H1 (cell line): ENCODE measurements around the gene PTPA. TPM values are rescaled to one million over a fixed set of nuclear protein-coding genes. Genes with fewer than 3 reads are reported as not detected.

Source experiments
- CTCF ChIA-PET: fragments of 300-600 bp; sonication (Branson Sonifier 250); formaldehyde crosslinking; loops from one replicate; lab custom pipeline; 2021; ENCODE audit not compliant: partially characterized antibody; lab: Charles Lee
- POLR2A ChIA-PET: fragments of 300-600 bp; sonication (Branson Sonifier 250); formaldehyde crosslinking; loops from one replicate; lab custom pipeline; 2021; ENCODE audit warnings: inconsistent platforms; ENCODE audit not compliant: partially characterized antibody; lab: Charles Lee
- DNase-seq, 2 experiments: peaks; one replicate each; pipeline versions ENCODE4 v3.0.0 to v3.0.0-alpha.2; 2010 to 2022; ENCODE audit warnings: low spot score in 2 of 2, low read depth in 1 of 2, mixed read lengths in 1 of 2
- FAIRE-seq: peaks from 2 replicates; lab custom pipeline; 2011; peaks lifted over from hg19 to GRCh38; lab: Jason Lieb, UNC
- H2AFZ ChIP-seq: 2 replicates; pipeline ENCODE4 v1.8.1; 2012; ENCODE audit warnings: low read length, inconsistent platforms
- H2AK5ac ChIP-seq: 2 replicates; pipeline ENCODE4 v1.6.1; 2013; ENCODE audit warnings: low read depth, low read length
- H2BK120ac ChIP-seq: replicated peaks from 2 replicates; pipeline ENCODE3; 2013; ENCODE audit warnings: low read depth, low read length, inconsistent platforms
- H2BK12ac ChIP-seq: 2 replicates; pipeline ENCODE4 v1.6.1; 2013; ENCODE audit warnings: low read depth, low read length
- H2BK15ac ChIP-seq: 2 replicates; pipeline ENCODE4 v1.6.1; 2013; ENCODE audit warnings: low read length
- H2BK20ac ChIP-seq: 2 replicates; pipeline ENCODE4 v1.6.1; 2013; ENCODE audit warnings: low read length
- H2BK5ac ChIP-seq: 2 replicates; pipeline ENCODE4 v1.6.1; 2013; ENCODE audit warnings: low read depth, low read length
- H3K14ac ChIP-seq: 2 replicates; pipeline ENCODE4 v1.6.1; 2013; ENCODE audit warnings: inconsistent platforms; ENCODE audit not compliant: insufficient read length
- H3K18ac ChIP-seq: 2 replicates; pipeline ENCODE4 v1.6.1; 2013; ENCODE audit warnings: low read length; ENCODE audit errors: extremely low read depth
- H3K23ac ChIP-seq: 2 replicates; pipeline ENCODE4 v1.6.1; 2013; ENCODE audit warnings: inconsistent platforms; ENCODE audit not compliant: insufficient read length
- H3K23me2 ChIP-seq: 2 replicates; pipeline ENCODE4 v1.6.1; 2013; ENCODE audit warnings: low read depth, low read length
- H3K27ac ChIP-seq: 2 replicates; pipeline ENCODE4 v1.6.1; 2011; ENCODE audit warnings: low read depth, low read length, inconsistent platforms
- H3K27me3 ChIP-seq, 4 experiments: replicated peaks in 1 of 4; 1 replicate in 1 of 4; 2 replicates in 3 of 4; pipeline versions ENCODE4 v1.6.1 to v1.8.1; 2011 to 2013; ENCODE audit warnings: low read length in 3 of 4, mild to moderate bottlenecking in 3 of 4, inconsistent platforms in 2 of 4, mixed read lengths in 2 of 4, moderate library complexity in 1 of 4; ENCODE audit not compliant: control insufficient read depth in 3 of 4, insufficient read depth in 3 of 4; ENCODE audit errors: extremely low read depth in 1 of 4
- H3K36me3 ChIP-seq, 4 experiments: 2 replicates each; pipeline versions ENCODE4 v1.6.1 to v1.8.1; 2011 to 2013; ENCODE audit warnings: mild to moderate bottlenecking in 4 of 4, low read length in 3 of 4, moderate library complexity in 2 of 4, control low read depth in 1 of 4, inconsistent platforms in 1 of 4; ENCODE audit not compliant: insufficient read depth in 4 of 4, control insufficient read depth in 2 of 4
- H3K4ac ChIP-seq: replicated peaks from 2 replicates; pipeline ENCODE3; 2013; ENCODE audit warnings: low read length, low read depth, mixed read lengths, inconsistent platforms; ENCODE audit not compliant: insufficient read length
- H3K4me1 ChIP-seq, 4 experiments: replicated peaks in 1 of 4; 1 replicate in 1 of 4; 2 replicates in 3 of 4; pipeline versions ENCODE4 v1.6.1 to v1.8.1; 2011 to 2013; ENCODE audit warnings: low read length in 3 of 4, inconsistent platforms in 2 of 4, mixed read lengths in 1 of 4; ENCODE audit not compliant: insufficient read depth in 4 of 4, control insufficient read depth in 3 of 4
- H3K4me2 ChIP-seq, 2 experiments: 2 replicates each; pipeline versions ENCODE4 v1.6.1 to v1.8.1; 2011 to 2013; ENCODE audit warnings: low read depth in 2 of 2, low read length in 2 of 2, control low read depth in 1 of 2, inconsistent platforms in 1 of 2, mild to moderate bottlenecking in 1 of 2; ENCODE audit not compliant: insufficient read depth in 1 of 2
- H3K4me3 ChIP-seq, 4 experiments: fragments of 200-600, 300-600 bp in 1 of 4; sonication (generic), shearing (Covaris generic), sonication (Bioruptor Twin) in 1 of 4; 2 replicates each; pipeline versions ENCODE4 v1.5.1 to v1.8.1; 2011 to 2016; ENCODE audit warnings: low read length in 4 of 4, low read depth in 3 of 4, control low read depth in 2 of 4, inconsistent platforms in 2 of 4, mild to moderate bottlenecking in 2 of 4, mixed read lengths in 1 of 4, moderate library complexity in 1 of 4; ENCODE audit not compliant: insufficient read depth in 2 of 4; ENCODE audit errors: extremely low read depth in 1 of 4
- H3K56ac ChIP-seq: replicated peaks from 2 replicates; pipeline ENCODE3; 2013; ENCODE audit warnings: low read depth, mild to moderate bottlenecking, mixed read lengths, low read length, inconsistent platforms; ENCODE audit not compliant: insufficient read length
- H3K79me1 ChIP-seq: 2 replicates; pipeline ENCODE4 v1.6.1; 2013; ENCODE audit warnings: low read depth, low read length, control low read depth
- H3K79me2 ChIP-seq, 2 experiments: 2 replicates each; pipeline versions ENCODE4 v1.6.1 to v1.8.1; 2012 to 2013; ENCODE audit warnings: low read length in 2 of 2, mild to moderate bottlenecking in 2 of 2, inconsistent platforms in 1 of 2; ENCODE audit not compliant: insufficient read depth in 2 of 2, control insufficient read depth in 1 of 2
- H3K9ac ChIP-seq, 4 experiments: replicated peaks in 1 of 4; 1 replicate in 1 of 4; 2 replicates in 3 of 4; pipeline versions ENCODE4 v1.6.1 to v1.8.1; 2011 to 2013; ENCODE audit warnings: low read depth in 3 of 4, low read length in 3 of 4, control low read depth in 2 of 4, mild to moderate bottlenecking in 2 of 4, moderate library complexity in 2 of 4, inconsistent platforms in 1 of 4; ENCODE audit errors: extremely low read depth in 1 of 4
- H3K9me3 ChIP-seq, 2 experiments: 2 replicates each; pipeline versions ENCODE4 v1.6.1 to v1.8.1; 2012 to 2013; ENCODE audit warnings: mild to moderate bottlenecking in 2 of 2, moderate library complexity in 2 of 2, control low read depth in 1 of 2, inconsistent platforms in 1 of 2, low read depth in 1 of 2, low read length in 1 of 2, mixed read lengths in 1 of 2; ENCODE audit not compliant: insufficient read depth in 2 of 2
- H4K20me1 ChIP-seq, 2 experiments: replicated peaks in 1 of 2; 2 replicates each; pipeline versions ENCODE3 to v1.8.1; 2011 to 2013; ENCODE audit warnings: inconsistent platforms in 2 of 2, low read length in 2 of 2, mild to moderate bottlenecking in 1 of 2; ENCODE audit not compliant: insufficient read depth in 2 of 2, control insufficient read depth in 1 of 2
- H4K5ac ChIP-seq: 2 replicates; pipeline ENCODE4 v1.6.1; 2013; ENCODE audit warnings: low read length, low read depth, mixed read lengths, inconsistent platforms; ENCODE audit not compliant: insufficient read length
- H4K8ac ChIP-seq: 2 replicates; pipeline ENCODE4 v1.8.0; 2013; ENCODE audit warnings: mild to moderate bottlenecking, moderate library complexity, low read length, inconsistent platforms; ENCODE audit not compliant: insufficient read depth; ENCODE audit errors: extremely low read depth
- H4K91ac ChIP-seq: replicated peaks from 2 replicates; pipeline ENCODE3; 2013; ENCODE audit warnings: low read length, mixed read lengths, inconsistent platforms; ENCODE audit not compliant: insufficient read length
- EGR1 ChIP-seq: IDR thresholded peaks from 2 replicates; pipeline ENCODE4 v1.6.1; 2011; ENCODE audit warnings: low read depth, low read length, borderline replicate concordance
- GABPA ChIP-seq: IDR thresholded peaks from 2 replicates; pipeline ENCODE4 v1.6.1; 2011; ENCODE audit warnings: mild to moderate bottlenecking, low read length, moderate library complexity, borderline replicate concordance; ENCODE audit not compliant: insufficient read depth
- GTF2F1 ChIP-seq: IDR thresholded peaks from 2 replicates; pipeline ENCODE4 v1.6.1; 2012; ENCODE audit warnings: low read depth, low read length, improper control_type of control experiment, borderline replicate concordance
- JUND ChIP-seq: IDR thresholded peaks from 2 replicates; pipeline ENCODE4 v1.6.1; 2011; ENCODE audit warnings: mild to moderate bottlenecking, improper control_type of control experiment, low read length
- KDM4A ChIP-seq: IDR thresholded peaks from one replicate; pipeline ENCODE4 v1.7.1; 2012; ENCODE audit warnings: low read depth, mild to moderate bottlenecking, moderate library complexity, low read length, inconsistent platforms; ENCODE audit not compliant: severe bottlenecking
- RBBP5 ChIP-seq: IDR thresholded peaks from 2 replicates; pipeline ENCODE4 v1.7.1; 2012; ENCODE audit warnings: low read depth, mild to moderate bottlenecking, inconsistent platforms, low read length, moderate library complexity, borderline replicate concordance
- RNF2 ChIP-seq: fragments of 200-900, 300-1000 bp; sonication (generic); IDR thresholded peaks from 2 replicates; pipeline ENCODE4 v1.7.1; 2016; ENCODE audit warnings: borderline replicate concordance, low read depth, mild to moderate bottlenecking, antibody characterized with exemption, low read length; ENCODE audit not compliant: poor library complexity, severe bottlenecking; ENCODE audit errors: missing control alignments
- SIN3A ChIP-seq, 2 experiments: IDR thresholded peaks in 1 of 2; conservative IDR thresholded peaks in 1 of 2; 2 replicates each; pipeline ENCODE4 v1.6.1; 2011 to 2012; ENCODE audit warnings: low read length in 2 of 2, improper control_type of control experiment in 1 of 2, low read depth in 1 of 2, mild to moderate bottlenecking in 1 of 2
- SIRT6 ChIP-seq: IDR thresholded peaks from one replicate; pipeline ENCODE4 v1.7.1; 2012; ENCODE audit warnings: low read length, inconsistent platforms
- SP2 ChIP-seq: IDR thresholded peaks from 2 replicates; pipeline ENCODE4 v1.6.1; 2012; ENCODE audit warnings: mild to moderate bottlenecking, low read length, inconsistent platforms
- WGBS, 2 experiments: shearing (Covaris generic) in 1 of 2; methylation state at CpG; one replicate each; pipeline versions ENCODE4 v1.1.6 to v1.1.7; 2013 to 2015; ENCODE audit warnings: low lambda C conversion rate in 2 of 2, mixed read lengths in 2 of 2, inconsistent platforms in 1 of 2, low coverage in 1 of 2, missing lambda C conversion rate in 1 of 2; ENCODE audit not compliant: insufficient replicate concordance in 2 of 2, insufficient coverage in 1 of 2, insufficient read length in 1 of 2; ENCODE audit errors: extremely low coverage in 1 of 2, missing lambda C conversion rate in 1 of 2; 5-methylcytosine and 5-hydroxymethylcytosine counted together
- polyA plus RNA-seq, 7 experiments: library from polyadenylated mRNA; depleted of rRNA in 3 of 7; stranded (reverse) in 5 of 7; unstranded in 2 of 7; fragments of >200 nt in 5 of 7; fragments of 200-250 nt in 2 of 7; gene quantifications; 1 replicate in 5 of 7; 2 replicates in 1 of 7; 4 replicates in 1 of 7; pipeline versions ENCODE4 v1.2.1 to v1.2.3, GENCODE V29; 2011 to 2013; ENCODE audit warnings: missing spikeins in 2 of 7, mixed read lengths in 2 of 7
- total RNA-seq: library from RNA; stranded (reverse); fragmentation: NEBNext Ultra II Directional; extraction: Animal tissue kit (Norgen Biotek cat#: 25700); gene quantifications from 2 replicates; pipeline ENCODE4 v1.2.1, GENCODE V29; 2021
- TF ChIP-seq, protein P1 (sequence below): IDR thresholded peaks from 2 replicates; pipeline ENCODE4 v1.6.1; 2012; ENCODE audit warnings: low read length, inconsistent platforms

The PTPA gene
- total and polyA plus RNA-seq, 2 of the 8 experiments (the other 6 are each of a cell fraction or from before 2014, with no cell fraction given) = 114 to 145 TPM

DNA sequence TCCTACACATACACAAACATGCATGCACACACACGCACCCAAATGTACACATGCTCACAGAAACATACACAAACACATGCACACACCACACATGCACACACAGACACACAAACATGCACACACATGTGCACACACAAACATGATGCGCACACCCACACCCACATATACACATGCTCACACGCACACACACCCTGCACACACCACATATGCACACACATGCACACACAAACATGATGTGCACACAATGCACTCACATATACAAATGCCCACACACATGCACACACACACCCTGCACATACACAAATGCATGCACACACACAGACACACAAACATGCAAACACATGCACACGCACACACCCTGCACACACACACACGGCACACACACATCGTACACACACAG, 74.2 kb downstream of the PTPA start:
- no peak overlapping the region for H4K5ac ChIP-seq
- ChIA-PET CTCF (interaction anchor here (27.8 kb wide), 1 partner anchor 38 kb away, joined by 831 read pairs; no protein-coding TSS in a partner anchor), POLR2A (no interaction called here)
- no peak overlapping the region for H3K27ac ChIP-seq
- H2BK5ac ChIP-seq = no peak overlapping the region
- H3K79me1 ChIP-seq = no peaks in the 10 kb centered on the region
- no peak overlapping the region for H3K14ac ChIP-seq
- no peak overlapping the region for H3K56ac ChIP-seq
- DNase-seq (no peak), FAIRE-seq (no peak)
- H3K9me3 ChIP-seq = peaks cover 0 to 5% of the 10 kb centered on the region in 2 experiments; a peak in 1 of 4 replicates
- no peaks in the 10 kb centered on the region for H3K79me2 ChIP-seq
- H2AFZ ChIP-seq = no peak overlapping the region
- H4K8ac ChIP-seq = no peak overlapping the region
- H3K4me2 ChIP-seq = no peak overlapping the region
- no peak overlapping the region for H3K23ac ChIP-seq
- peaks cover 0 to 9% of the 10 kb centered on the region in 2 experiments for H4K20me1 ChIP-seq
- no peak overlapping the region for H3K4me3 ChIP-seq
- peak overlapping the region; percentile 34 for H4K91ac ChIP-seq
- peaks cover 21 to 42% (median 39%) of the 10 kb centered on the region in 4 experiments for H3K27me3 ChIP-seq
- peak overlapping the region; percentile 1; the same call in 1 of the 2 replicates for H2BK15ac ChIP-seq
- 0 out of 2 replicates have a peak overlapping the region, but pooled peaks have one; percentile 0 for H2BK20ac ChIP-seq
- 79% methylated on average over 6 of the region's 6 CpGs; no CpG with 5 or more reads in 1 of the 2 experiments for WGBS, 2 experiments
- H2AK5ac ChIP-seq = no peak overlapping the region
- no peak overlapping the region for H2BK120ac ChIP-seq
- no peak overlapping the region for H3K9ac ChIP-seq
- H3K23me2 ChIP-seq = peaks cover 7% of the 10 kb centered on the region
- peaks cover 0 to 3% (median 1%) of the 10 kb centered on the region in 4 experiments; a peak in 2 of 7 replicates for H3K4me1 ChIP-seq
- H3K18ac ChIP-seq = no peak overlapping the region
- no peak overlapping the region; the same call in 1 of the 2 replicates for H2BK12ac ChIP-seq
- H3K4ac ChIP-seq = no peak overlapping the region
- H3K36me3 ChIP-seq = no peaks in the 10 kb centered on the region
- TF ChIP-seq RBBP5 = no peak
- no peak for TF ChIP-seq EGR1
- TF ChIP-seq SIN3A (conservative IDR thresholded peaks at IDR 0.05 in 1 of 2, IDR thresholded peaks at IDR 0.05 in 1 of 2; ENCODE audit: low read depth in 1 of 2, low read length in 2 of 2) = no peak
- TF ChIP-seq SIRT6 = no peak
- TF ChIP-seq GABPA = no peak
- no peak for TF ChIP-seq KDM4A
- no peak for TF ChIP-seq GTF2F1
- TF ChIP-seq SP2 = no peak
- TF ChIP-seq, protein P1, sequence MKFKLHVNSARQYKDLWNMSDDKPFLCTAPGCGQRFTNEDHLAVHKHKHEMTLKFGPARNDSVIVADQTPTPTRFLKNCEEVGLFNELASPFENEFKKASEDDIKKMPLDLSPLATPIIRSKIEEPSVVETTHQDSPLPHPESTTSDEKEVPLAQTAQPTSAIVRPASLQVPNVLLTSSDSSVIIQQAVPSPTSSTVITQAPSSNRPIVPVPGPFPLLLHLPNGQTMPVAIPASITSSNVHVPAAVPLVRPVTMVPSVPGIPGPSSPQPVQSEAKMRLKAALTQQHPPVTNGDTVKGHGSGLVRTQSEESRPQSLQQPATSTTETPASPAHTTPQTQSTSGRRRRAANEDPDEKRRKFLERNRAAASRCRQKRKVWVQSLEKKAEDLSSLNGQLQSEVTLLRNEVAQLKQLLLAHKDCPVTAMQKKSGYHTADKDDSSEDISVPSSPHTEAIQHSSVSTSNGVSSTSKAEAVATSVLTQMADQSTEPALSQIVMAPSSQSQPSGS = no peak
- no peak for TF ChIP-seq JUND
- no peak for TF ChIP-seq RNF2
